HG02610 (cell line): ENCODE data around the gene CITED1.

Experiments used
- ATAC-seq: cut with Tn5 transposase; IDR thresholded peaks from one replicate; pipeline ENCODE4 v1.9.1; 2021; ENCODE audit warnings: mild to moderate bottlenecking, moderate library complexity; ENCODE audit not compliant: unreplicated experiment

Gene CITED1

GRCh38 chrX:72309297-72310071, 3.8 kb upstream of the CITED1 start:
- ATAC-seq: peak; percentile 2

- peak; percentile 50 for ATAC-seq
Measured at GRCh38 chrX:72308566-72309296, 3.0 kb upstream of the CITED1 start.

- no peak for ATAC-seq
Measured at GRCh38 chrX:72308209-72308565, 2.5 kb upstream of the CITED1 start.

GRCh38 chrX:72307646-72308051, 1.9 kb upstream of the CITED1 start:
- no peak for ATAC-seq

- ATAC-seq: peak; percentile 60
Measured at GRCh38 chrX:72306851-72307645, 1.3 kb upstream of the CITED1 start.

- no peak for ATAC-seq
Measured at GRCh38 chrX:72306085-72306801, 529 bp upstream of the CITED1 start.

- no peak for ATAC-seq
Measured at GRCh38 chrX:72304877-72305276, 837 bp downstream of the CITED1 start.

- ATAC-seq: no peak
Measured at GRCh38 chrX:72301781-72302180, 3.9 kb downstream of the CITED1 start.

- no peak for ATAC-seq
Measured at GRCh38 chrX:72299891-72300630, 5.7 kb downstream of the CITED1 start.

GRCh38 chrX:72297953-72298730, 7.6 kb downstream of the CITED1 start:
- ATAC-seq: no peak

- ATAC-seq: no peak
Measured at GRCh38 chrX:72296991-72297390, 8.7 kb downstream of the CITED1 start.

GRCh38 chrX:72295745-72296144, 10.0 kb downstream of the CITED1 start:
- ATAC-seq: no peak

GRCh38 chrX:72294497-72294896, 11.2 kb downstream of the CITED1 start:
- ATAC-seq: no peak

- ATAC-seq: no peak
Measured at GRCh38 chrX:72282302-72282701, 23.4 kb downstream of the CITED1 start.

GRCh38 chrX:72280321-72280845, 25.3 kb downstream of the CITED1 start:
- no peak for ATAC-seq

- ATAC-seq: no peak
Measured at GRCh38 chrX:72276478-72276953, 29.2 kb downstream of the CITED1 start.

GRCh38 chrX:72274526-72274925, 31.2 kb downstream of the CITED1 start:
- no peak for ATAC-seq

- ATAC-seq: no peak
Measured at GRCh38 chrX:72273718-72274117, 32.0 kb downstream of the CITED1 start.

GRCh38 chrX:72272868-72273267, 32.8 kb downstream of the CITED1 start:
- no peak for ATAC-seq
